Lower lobe of right lung (tissue), 2 donors: ENCODE measurements around the gene CHSY3. TPM values are rescaled to one million over a fixed set of nuclear protein-coding genes. Genes with fewer than 3 reads are reported as not detected.

Source experiments
- ATAC-seq, 2 donors: fragments of 200-7000 bp; cut with Tn5 transposase; one replicate each; pipeline ENCODE4 v1.9.1; 2020 to 2022; ENCODE audit warnings: mild to moderate bottlenecking in 2 of 2, moderate library complexity in 2 of 2
- DNase-seq: peaks from one replicate; pipeline ENCODE4 v3.0.0-alpha.2; 2020
- H3K27ac ChIP-seq: fragments of 200-600 bp; one replicate; pipeline ENCODE4 v1.8.0; 2022
- H3K27me3 ChIP-seq: fragments of 200-600 bp; one replicate; pipeline ENCODE4 v1.8.0; 2022; ENCODE audit warnings: low read depth
- H3K36me3 ChIP-seq: fragments of 200-600 bp; one replicate; pipeline ENCODE4 v1.8.0; 2022; ENCODE audit warnings: mild to moderate bottlenecking
- H3K4me1 ChIP-seq: fragments of 200-600 bp; one replicate; pipeline ENCODE4 v1.8.0; 2022
- H3K4me3 ChIP-seq: fragments of 200-600 bp; one replicate; pipeline ENCODE4 v1.8.0; 2022; ENCODE audit warnings: mild to moderate bottlenecking
- H3K9me3 ChIP-seq: fragments of 200-600 bp; one replicate; pipeline ENCODE4 v1.8.0; 2022
- CTCF ChIP-seq: fragments of 200-600 bp; IDR thresholded peaks from one replicate; pipeline ENCODE4 v1.8.0; 2022; ENCODE audit warnings: antibody characterized with exemption, mild to moderate bottlenecking
- intact Hi-C: fragments of 100-400 bp; cut with DNase I; formaldehyde crosslinking; loops from one replicate; pipeline ENCODE4 v1.11.0; 2022
- total RNA-seq: library from RNA; stranded (reverse); fragmentation: NEBNext Ultra II Directional; extraction: Animal tissue kit (Norgen Biotek cat#: 25700); gene quantifications from one replicate; pipeline ENCODE4 v1.2.1, GENCODE V29; 2021
- donor health status: DM: no; HTN: yes; CAD: no; lungs with severe emphysema.

The CHSY3 gene
- total RNA-seq, 1 donor from 2014 or later, result 4.7 TPM

GRCh38 chr5:130159968-130160367 lies 255.7 kb downstream of the CHSY3 start:
- Histone ChIP-seq H3K4me1 (no peaks in the 10 kb centered on the region), H3K36me3 (no peaks in the 10 kb centered on the region), H3K4me3 (no peak overlapping the region), H3K9me3 (no peaks in the 10 kb centered on the region), H3K27me3 (no peaks in the 10 kb centered on the region), H3K27ac (no peak overlapping the region)
- intact Hi-C loops, result no loop called here
- DNase-seq (no peak), ATAC-seq (no peak)
- TF ChIP-seq CTCF, result no peak

GRCh38 chr5:130164966-130165365 lies 260.7 kb downstream of the CHSY3 start:
- no peak for DNase-seq
- Histone ChIP-seq H3K27me3 (no peaks in the 10 kb centered on the region), H3K36me3 (no peaks in the 10 kb centered on the region), H3K4me3 (no peak overlapping the region), H3K27ac (no peak overlapping the region), H3K9me3 (no peaks in the 10 kb centered on the region), H3K4me1 (no peaks in the 10 kb centered on the region)
- intact Hi-C loops, result no loop called here
- no peak for TF ChIP-seq CTCF
- no peak for ATAC-seq

- H3K9me3 ChIP-seq, result no peaks in the 10 kb centered on the region
- H3K36me3 ChIP-seq, result no peaks in the 10 kb centered on the region
- intact Hi-C loops, result no loop called here
- H3K4me1 ChIP-seq, result no peaks in the 10 kb centered on the region
- DNase-seq (no peak), ATAC-seq (no peak)
- no peak overlapping the region for H3K4me3 ChIP-seq
- no peaks in the 10 kb centered on the region for H3K27me3 ChIP-seq
- no peak overlapping the region for H3K27ac ChIP-seq
- TF ChIP-seq CTCF, result no peak
Observed at GRCh38 chr5:130166839-130167490, 262.7 kb downstream of the CHSY3 start.

- H3K36me3 ChIP-seq, result no peaks in the 10 kb centered on the region
- no peak overlapping the region for H3K27ac ChIP-seq
- DNase-seq (no peak), ATAC-seq (no peak)
- intact Hi-C loops, result no loop called here
- H3K4me3 ChIP-seq, result no peak overlapping the region
- H3K27me3 ChIP-seq, result no peaks in the 10 kb centered on the region
- no peak for TF ChIP-seq CTCF
- H3K9me3 ChIP-seq, result no peaks in the 10 kb centered on the region
- H3K4me1 ChIP-seq, result no peaks in the 10 kb centered on the region
Observed at GRCh38 chr5:130168211-130168610, 263.9 kb downstream of the CHSY3 start.

GRCh38 chr5:130171699-130172098 lies 267.4 kb downstream of the CHSY3 start:
- Histone ChIP-seq H3K27me3 (no peaks in the 10 kb centered on the region), H3K27ac (no peak overlapping the region), H3K4me1 (no peaks in the 10 kb centered on the region), H3K9me3 (peaks cover 3% of the 10 kb centered on the region), H3K4me3 (no peak overlapping the region), H3K36me3 (no peaks in the 10 kb centered on the region)
- TF ChIP-seq CTCF, result no peak
- ATAC-seq, result no peak
- intact Hi-C loops, result no loop called here
- DNase-seq, result no peak
